ENCODE data around the gene MSLN. TPM values are rescaled to one million over a fixed set of nuclear protein-coding genes. Genes with fewer than 3 reads are reported as not detected.

MSLN gene
- polyA plus RNA-seq, 2 of the 4 experiments (the other 2 are of a cell fraction), result 2.4 to 3.6 TPM

GRCh38 chr16:764848-765487 lies 4.4 kb downstream of the MSLN start:
- H3K9me3 ChIP-seq, result no peaks in the 10 kb centered on the region
- no peak for DNase-seq (ENCODE audit: low read depth in 1 of 2, low spot score in 1 of 2)
- no peak overlapping the region for H3K4me3 ChIP-seq
- POLR2A ChIA-PET, result no interaction called here
- CTCF ChIA-PET, result interaction anchor here (0.8 to 15.8 kb wide), 3 partner anchors 8 to 53 kb away, joined by 4 to 105 read pairs (median 4); partner anchors contain the start of genes CHTF18 and RPUSD1
- peaks cover 41% of the 10 kb centered on the region for H3K4me1 ChIP-seq
- FAIRE-seq, result no peak
- ATAC-seq, result no peak
- no peak overlapping the region for H3K4me2 ChIP-seq
- TF ChIP-seq CHD4 (IDR thresholded peaks at IDR 0.05; ENCODE audit: borderline replicate concordance) (no peak), CEBPB (IDR thresholded peaks at IDR 0.05) (no peak), ZC3H11A (IDR thresholded peaks at IDR 0.05) (no peak), CBX8 (IDR thresholded peaks at IDR 0.05) (no peak), RFX5 (IDR thresholded peaks at IDR 0.05) (no peak), NFE2L2 (conservative IDR thresholded peaks at IDR 0.05; ENCODE audit: low read length) (no peak), ZNF302 (CRISPR knock-in tag; IDR thresholded peaks at IDR 0.05) (no peak), FOSB (CRISPR knock-in tag; IDR thresholded peaks at IDR 0.05) (no peak), EP300 (IDR thresholded peaks at IDR 0.05) (no peak), RNF2 (IDR thresholded peaks at IDR 0.05; ENCODE audit: borderline replicate concordance, low read depth) (no peak), FOSL2 (IDR thresholded peaks at IDR 0.05) (no peak), FOSL2 (CRISPR knock-in tag; IDR thresholded peaks at IDR 0.05) (no peak)
- no peak overlapping the region for H3K27ac ChIP-seq
- WGBS (ENCODE audit: missing lambda C conversion rate), result 90% methylated on average over 9 of the region's 38 CpGs

GRCh38 chr16:765488-765865 lies 4.9 kb downstream of the MSLN start:
- ChIA-PET CTCF (interaction anchor here (1.7 to 15.8 kb wide), 3 partner anchors 21 to 53 kb away, joined by 4 to 105 read pairs (median 5); partner anchors contain the start of genes CHTF18, CIAO3 and RPUSD1), POLR2A (no interaction called here)
- ATAC-seq (no peak), FAIRE-seq (no peak), DNase-seq (ENCODE audit: low read depth in 1 of 2, low spot score in 1 of 2) (no peak)
- H3K4me1 ChIP-seq, result peaks cover 36% of the 10 kb centered on the region
- no peak overlapping the region for H3K4me3 ChIP-seq
- H3K27ac ChIP-seq, result no peak overlapping the region
- no peak overlapping the region for H3K4me2 ChIP-seq
- no peaks in the 10 kb centered on the region for H3K9me3 ChIP-seq
- TF ChIP-seq KDM1A (IDR thresholded peaks at IDR 0.05; ENCODE audit: low read depth) (no peak), ATOH8 (CRISPR knock-in tag; IDR thresholded peaks at IDR 0.05; ENCODE audit: low read depth) (no peak), CBX8 (IDR thresholded peaks at IDR 0.05) (no peak), POLR2A (IDR thresholded peaks at IDR 0.05; ENCODE audit: low read length) (no peak)
- WGBS (ENCODE audit: missing lambda C conversion rate), result 87% methylated on average over 22 of the region's 29 CpGs

GRCh38 chr16:766008-766819 lies 5.7 kb downstream of the MSLN start:
- Histone ChIP-seq H3K4me2 (no peak overlapping the region), H3K4me1 (peaks cover 29% of the 10 kb centered on the region), H3K27ac (no peak overlapping the region), H3K9me3 (no peaks in the 10 kb centered on the region), H3K4me3 (no peak overlapping the region)
- WGBS (ENCODE audit: missing lambda C conversion rate), result 76% methylated on average over 27 of the region's 29 CpGs
- ChIA-PET CTCF (interaction anchor here (1.4 to 15.8 kb wide), 4 partner anchors 20 to 292 kb away, joined by 4 to 105 read pairs (median 4); partner anchors contain the start of genes CHTF18, CIAO3 and RPUSD1), POLR2A (interaction anchor here (0.9 kb wide), 1 partner anchor 22 kb away, joined by 3 read pairs; the partner anchor contains the start of genes CHTF18 and RPUSD1)
- no peak for FAIRE-seq
- ATAC-seq, result no peak
- DNase-seq (ENCODE audit: low read depth in 1 of 2, low spot score in 1 of 2), result no peak
- no peak for TF ChIP-seq JUN (IDR thresholded peaks at IDR 0.05)

GRCh38 chr16:766820-767640 lies 6.5 kb downstream of the MSLN start:
- no peak overlapping the region for H3K27ac ChIP-seq
- ChIA-PET POLR2A (interaction anchor here (0.9 kb wide), 1 partner anchor 21 kb away, joined by 3 read pairs; the partner anchor contains the start of genes CHTF18 and RPUSD1), CTCF (interaction anchor here (1.4 to 15.8 kb wide), 4 partner anchors 19 to 291 kb away, joined by 4 to 105 read pairs (median 4); partner anchors contain the start of genes CHTF18, CIAO3 and RPUSD1)
- H3K4me1 ChIP-seq, result peaks cover 21% of the 10 kb centered on the region
- DNase-seq (ENCODE audit: low read depth in 1 of 2, low spot score in 1 of 2) (no peak), ATAC-seq (no peak), FAIRE-seq (no peak)
- H3K4me3 ChIP-seq, result no peak overlapping the region
- TF ChIP-seq MAFK (IDR thresholded peaks at IDR 0.05; ENCODE audit: partially characterized antibody), result peak; percentile 70
- TF ChIP-seq CHD2 (IDR thresholded peaks at IDR 0.05; ENCODE audit: low read length, partially characterized antibody), result no peak
- no peaks in the 10 kb centered on the region for H3K9me3 ChIP-seq
- WGBS (ENCODE audit: missing lambda C conversion rate), result 81% methylated on average over 27 of the region's 48 CpGs
- H3K4me2 ChIP-seq, result no peak overlapping the region
